ENCODE results near the gene DYNC1LI1. TPM values are rescaled to one million over a fixed set of nuclear protein-coding genes. Genes with fewer than 3 reads are reported as not detected.

Gene DYNC1LI1
- total RNA-seq, 3 donors from 2014 or later: 25.3 to 35.7 (median 31.8) TPM

- no peaks in the 10 kb centered on the region for H3K4me1 ChIP-seq
- no peaks in the 10 kb centered on the region for H3K27me3 ChIP-seq
- H3K27ac ChIP-seq: no peak overlapping the region
- H3K36me3 ChIP-seq: no peaks in the 10 kb centered on the region
- TF ChIP-seq POLR2A (IDR thresholded peaks at IDR 0.05): no peak
- no peaks in the 10 kb centered on the region for H3K9me3 ChIP-seq
- no peak for DNase-seq (ENCODE audit: low spot score in 2 of 2)
- intact Hi-C loops (cut with DNase I; ENCODE audit: low total_unique reads): no loop called here
- H3K4me3 ChIP-seq: no peak overlapping the region
These were observed 18.6 kb downstream of the DYNC1LI1 start for GRCh38 chr3:32552013-32552412.

- no peaks in the 10 kb centered on the region for H3K27me3 ChIP-seq
- intact Hi-C loops (cut with DNase I; ENCODE audit: low total_unique reads): no loop called here
- DNase-seq (ENCODE audit: low spot score in 2 of 2): no peak
- H3K4me3 ChIP-seq: no peak overlapping the region
- no peaks in the 10 kb centered on the region for H3K36me3 ChIP-seq
- no peak for TF ChIP-seq POLR2A (IDR thresholded peaks at IDR 0.05)
- TF ChIP-seq CTCF (IDR thresholded peaks at IDR 0.05): no peak
- TF ChIP-seq POLR2AphosphoS5 (IDR thresholded peaks at IDR 0.05): no peak
- no peaks in the 10 kb centered on the region for H3K9me3 ChIP-seq
- no peak overlapping the region for H3K27ac ChIP-seq
- H3K4me1 ChIP-seq: no peaks in the 10 kb centered on the region
These were observed 19.2 kb downstream of the DYNC1LI1 start for GRCh38 chr3:32551496-32551895.

- DNase-seq (ENCODE audit: low spot score in 2 of 2): no peak
- Histone ChIP-seq H3K27me3 (no peaks in the 10 kb centered on the region), H3K9me3 (no peaks in the 10 kb centered on the region), H3K36me3 (no peaks in the 10 kb centered on the region), H3K27ac (no peak overlapping the region), H3K4me1 (no peaks in the 10 kb centered on the region), H3K4me3 (no peak overlapping the region)
- intact Hi-C loops (cut with DNase I; ENCODE audit: low total_unique reads): no loop called here
- TF ChIP-seq POLR2AphosphoS5 (IDR thresholded peaks at IDR 0.05) (no peak), POLR2A (IDR thresholded peaks at IDR 0.05) (no peak), CTCF (IDR thresholded peaks at IDR 0.05) (no peak)
These were observed 19.6 kb downstream of the DYNC1LI1 start for GRCh38 chr3:32551087-32551486.

GRCh38 chr3:32545305-32545704 is 25.4 kb downstream of the DYNC1LI1 start:
- H3K9me3 ChIP-seq: no peaks in the 10 kb centered on the region
- H3K27ac ChIP-seq: no peak overlapping the region
- H3K4me1 ChIP-seq: no peaks in the 10 kb centered on the region
- TF ChIP-seq POLR2A (IDR thresholded peaks at IDR 0.05) (no peak), CTCF (IDR thresholded peaks at IDR 0.05) (no peak), POLR2AphosphoS5 (IDR thresholded peaks at IDR 0.05) (no peak)
- no peaks in the 10 kb centered on the region for H3K36me3 ChIP-seq
- intact Hi-C loops (cut with DNase I; ENCODE audit: low total_unique reads): no loop called here
- DNase-seq (ENCODE audit: low spot score in 2 of 2): no peak
- no peaks in the 10 kb centered on the region for H3K27me3 ChIP-seq
- no peak overlapping the region for H3K4me3 ChIP-seq

- no peaks in the 10 kb centered on the region for H3K27me3 ChIP-seq
- H3K36me3 ChIP-seq: no peaks in the 10 kb centered on the region
- intact Hi-C loops (cut with DNase I; ENCODE audit: low total_unique reads): no loop called here
- H3K4me1 ChIP-seq: no peaks in the 10 kb centered on the region
- no peak overlapping the region for H3K27ac ChIP-seq
- no peak overlapping the region for H3K4me3 ChIP-seq
- H3K9me3 ChIP-seq: no peaks in the 10 kb centered on the region
- no peak for DNase-seq (ENCODE audit: low spot score in 2 of 2)
- TF ChIP-seq POLR2A (IDR thresholded peaks at IDR 0.05): no peak
- TF ChIP-seq CTCF (IDR thresholded peaks at IDR 0.05): no peak
- no peak for TF ChIP-seq POLR2AphosphoS5 (IDR thresholded peaks at IDR 0.05)
These were observed 25.8 kb downstream of the DYNC1LI1 start for GRCh38 chr3:32544894-32545293.

- Histone ChIP-seq H3K27ac (no peak overlapping the region), H3K9me3 (no peaks in the 10 kb centered on the region), H3K36me3 (no peaks in the 10 kb centered on the region), H3K27me3 (no peaks in the 10 kb centered on the region), H3K4me3 (no peak overlapping the region), H3K4me1 (no peaks in the 10 kb centered on the region)
- TF ChIP-seq CTCF (IDR thresholded peaks at IDR 0.05) (no peak), POLR2AphosphoS5 (IDR thresholded peaks at IDR 0.05) (no peak), POLR2A (IDR thresholded peaks at IDR 0.05) (no peak)
- intact Hi-C loops (cut with DNase I; ENCODE audit: low total_unique reads): no loop called here
- no peak for DNase-seq (ENCODE audit: low spot score in 2 of 2)
These were observed 27.9 kb downstream of the DYNC1LI1 start for GRCh38 chr3:32542807-32543206.
